Measurements from ENCODE around the gene SMARCA4. TPM values are rescaled to one million over a fixed set of nuclear protein-coding genes. Genes with fewer than 3 reads are reported as not detected.

Gene SMARCA4
- total RNA-seq, 4 donors from 2014 or later = 68.3 to 208 (median 114) TPM

DNA sequence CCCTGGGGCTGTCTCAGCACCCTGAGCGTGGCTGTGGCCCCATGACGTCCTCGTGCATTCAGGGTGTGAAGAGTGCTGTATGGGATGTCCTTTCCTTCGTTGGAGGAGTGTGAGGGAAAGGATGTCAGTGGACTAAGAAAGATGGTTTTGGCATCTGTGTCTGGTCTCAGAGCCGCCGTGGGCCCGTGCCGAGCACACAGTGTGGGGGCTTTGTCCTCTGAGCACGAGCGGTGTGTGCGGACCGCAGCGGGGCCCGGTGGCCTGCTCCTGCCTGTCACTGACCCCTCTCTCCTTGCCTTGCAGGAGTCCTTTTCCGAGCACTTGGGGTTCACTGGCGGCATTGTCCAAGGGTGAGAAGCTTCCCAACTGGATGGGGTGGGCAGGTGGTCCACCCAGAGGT lies 65.2 kb downstream of the SMARCA4 start:
- no peak overlapping the region for H3K4me3 ChIP-seq
- no peaks in the 10 kb centered on the region for H3K4me1 ChIP-seq
- no peak overlapping the region for H3K27ac ChIP-seq
- peaks cover 0 to 96% (median 0%) of the 10 kb centered on the region in 3 donors for H3K36me3 ChIP-seq
- no peak for TF ChIP-seq POLR2A (IDR thresholded peaks at IDR 0.05)
- no peak for TF ChIP-seq CTCF (IDR thresholded peaks at IDR 0.05)
- H3K9me3 ChIP-seq = no peaks in the 10 kb centered on the region
- no peak for DNase-seq
- no peaks in the 10 kb centered on the region for H3K27me3 ChIP-seq

- Histone ChIP-seq H3K4me3 (no peak overlapping the region), H3K4me1 (no peaks in the 10 kb centered on the region), H3K36me3 (peaks cover 0 to 96% (median 0%) of the 10 kb centered on the region in 3 donors), H3K27me3 (no peaks in the 10 kb centered on the region), H3K27ac (no peak overlapping the region), H3K9me3 (no peaks in the 10 kb centered on the region)
- no peak for DNase-seq
- TF ChIP-seq POLR2A (IDR thresholded peaks at IDR 0.05) = no peak
- no peak for TF ChIP-seq CTCF (IDR thresholded peaks at IDR 0.05)
Observed at GRCh38 chr19:11027381-11027780, 66.6 kb downstream of the SMARCA4 start.

- TF ChIP-seq CTCF (IDR thresholded peaks at IDR 0.05) = no peak
- peaks cover 0 to 96% (median 0%) of the 10 kb centered on the region in 3 donors for H3K36me3 ChIP-seq
- no peaks in the 10 kb centered on the region for H3K9me3 ChIP-seq
- H3K27me3 ChIP-seq = no peaks in the 10 kb centered on the region
- H3K4me3 ChIP-seq = no peak overlapping the region
- H3K4me1 ChIP-seq = no peaks in the 10 kb centered on the region
- no peak for DNase-seq
- no peak overlapping the region for H3K27ac ChIP-seq
Observed at GRCh38 chr19:11028146-11028545, 67.3 kb downstream of the SMARCA4 start.

GRCh38 chr19:11031421-11032070 lies 70.7 kb downstream of the SMARCA4 start:
- Histone ChIP-seq H3K27me3 (no peaks in the 10 kb centered on the region), H3K36me3 (peaks cover 0 to 92% (median 0%) of the 10 kb centered on the region in 3 donors), H3K4me3 (no peak overlapping the region), H3K27ac (no peak overlapping the region), H3K9me3 (no peaks in the 10 kb centered on the region), H3K4me1 (peaks cover 0 to 6% (median 3%) of the 10 kb centered on the region in 4 donors)
- no peak for DNase-seq
- no peak for TF ChIP-seq POLR2A (IDR thresholded peaks at IDR 0.05)
- TF ChIP-seq CTCF (IDR thresholded peaks at IDR 0.05) = no peak

DNA sequence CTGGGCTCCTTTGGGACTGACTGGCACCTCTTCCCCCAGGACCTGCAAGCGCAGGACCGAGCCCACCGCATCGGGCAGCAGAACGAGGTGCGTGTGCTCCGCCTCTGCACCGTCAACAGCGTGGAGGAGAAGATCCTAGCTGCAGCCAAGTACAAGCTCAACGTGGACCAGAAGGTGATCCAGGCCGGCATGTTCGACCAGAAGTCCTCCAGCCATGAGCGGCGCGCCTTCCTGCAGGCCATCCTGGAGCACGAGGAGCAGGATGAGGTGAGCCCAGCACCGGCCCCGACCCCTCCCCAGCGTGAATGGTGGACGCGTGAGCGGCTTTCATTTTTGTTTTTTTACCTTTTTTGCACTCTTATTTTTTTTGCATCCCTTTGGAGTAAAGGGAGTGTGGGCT lies 72.4 kb downstream of the SMARCA4 start:
- Histone ChIP-seq H3K27ac (no peak overlapping the region), H3K36me3 (peaks cover 0 to 92% (median 0%) of the 10 kb centered on the region in 3 donors), H3K4me1 (peaks cover 0 to 6% (median 3%) of the 10 kb centered on the region in 4 donors), H3K4me3 (no peak overlapping the region), H3K27me3 (no peaks in the 10 kb centered on the region), H3K9me3 (no peaks in the 10 kb centered on the region)
- DNase-seq = no peak
- TF ChIP-seq CTCF (IDR thresholded peaks at IDR 0.05) (no peak), POLR2A (IDR thresholded peaks at IDR 0.05) (no peak)

Measured in Peyer's patch (tissue), 4 donors.